IPS-15b (cell line): ENCODE data around the gene MRPL40.

ENCODE experiments used
- H3K27me3 ChIP-seq: one replicate; pipeline ENCODE4 v1.6.1; 2013; ENCODE audit warnings: low read length; ENCODE audit not compliant: control insufficient read depth, insufficient read depth
- H3K36me3 ChIP-seq: one replicate; pipeline ENCODE4 v1.6.1; 2013; ENCODE audit warnings: low read length; ENCODE audit not compliant: control insufficient read depth, insufficient read depth
- H3K4me1 ChIP-seq: one replicate; pipeline ENCODE4 v1.6.1; 2013; ENCODE audit warnings: mild to moderate bottlenecking, low read length; ENCODE audit not compliant: control insufficient read depth, insufficient read depth
- H3K4me3 ChIP-seq: one replicate; pipeline ENCODE4 v1.5.1; 2013; ENCODE audit warnings: low read depth, low read length
- H3K9ac ChIP-seq: one replicate; pipeline ENCODE4 v1.6.1; 2013; ENCODE audit warnings: low read depth, mild to moderate bottlenecking, low read length
- H3K9me3 ChIP-seq: one replicate; pipeline ENCODE4 v1.6.1; 2013; ENCODE audit warnings: mild to moderate bottlenecking, low read length; ENCODE audit not compliant: control insufficient read depth, insufficient read depth

MRPL40 gene

DNA sequence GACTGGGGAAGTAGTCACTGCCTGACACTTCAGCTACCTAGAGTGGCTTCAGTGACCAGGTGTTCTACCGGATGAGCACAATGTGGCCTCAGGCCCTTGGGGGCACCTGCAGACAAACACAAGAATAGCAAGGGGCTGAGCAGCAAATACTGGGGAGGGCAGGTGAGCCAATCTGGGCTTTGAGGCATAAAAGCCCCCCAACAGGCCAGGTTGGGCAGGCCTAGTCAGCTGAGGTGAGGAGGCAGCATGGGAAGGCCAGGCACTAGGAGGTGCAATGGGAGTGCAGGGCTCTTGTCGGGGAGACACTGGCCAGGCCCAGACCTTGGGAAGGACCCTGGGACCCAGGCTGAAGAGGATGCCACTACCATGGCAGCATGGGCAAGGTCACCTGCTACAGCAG is 37.7 kb downstream of the MRPL40 start:
- Histone ChIP-seq H3K4me3 (no peak overlapping the region), H3K27me3 (no peaks in the 10 kb centered on the region), H3K9ac (no peak overlapping the region), H3K9me3 (no peaks in the 10 kb centered on the region), H3K36me3 (peaks cover 75% of the 10 kb centered on the region), H3K4me1 (no peaks in the 10 kb centered on the region)

- Histone ChIP-seq H3K27me3 (no peaks in the 10 kb centered on the region), H3K9me3 (no peaks in the 10 kb centered on the region), H3K4me3 (no peak overlapping the region), H3K4me1 (no peaks in the 10 kb centered on the region), H3K36me3 (peaks cover 65% of the 10 kb centered on the region), H3K9ac (no peak overlapping the region)
These were observed 39.2 kb downstream of the MRPL40 start for GRCh38 chr22:19471572-19471971.

GRCh38 chr22:19472233-19472632 is 39.9 kb downstream of the MRPL40 start:
- H3K36me3 ChIP-seq, result peaks cover 59% of the 10 kb centered on the region

DNA sequence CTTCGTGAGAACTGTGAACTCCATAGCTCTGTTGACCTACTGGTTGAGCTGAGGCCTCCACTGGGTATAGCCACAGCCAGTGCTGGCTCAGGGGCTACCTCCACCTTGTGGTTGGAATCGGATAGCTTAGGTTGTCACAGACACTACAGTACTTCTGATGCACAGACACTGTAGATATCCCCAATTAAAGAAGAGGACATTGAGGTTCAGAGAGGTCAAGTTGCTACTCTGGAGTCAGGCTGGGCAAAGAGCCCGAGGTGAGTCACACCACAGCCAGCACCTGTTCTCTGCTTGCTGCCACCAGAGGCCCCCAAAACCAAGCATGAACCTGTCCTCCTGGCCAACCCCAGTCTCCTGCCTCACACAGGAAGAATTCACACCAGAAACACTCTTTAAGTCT is 41.2 kb downstream of the MRPL40 start:
- Histone ChIP-seq H3K4me1 (no peaks in the 10 kb centered on the region), H3K9ac (no peak overlapping the region), H3K36me3 (peaks cover 47% of the 10 kb centered on the region), H3K9me3 (no peaks in the 10 kb centered on the region), H3K27me3 (no peaks in the 10 kb centered on the region), H3K4me3 (no peak overlapping the region)

More at GRCh38 chr22:19472233-19472632, 39.9 kb downstream of the MRPL40 start:
- Histone ChIP-seq H3K9ac (no peak overlapping the region), H3K4me1 (no peaks in the 10 kb centered on the region), H3K9me3 (no peaks in the 10 kb centered on the region), H3K4me3 (no peak overlapping the region), H3K27me3 (no peaks in the 10 kb centered on the region)

- Histone ChIP-seq H3K4me1 (no peaks in the 10 kb centered on the region), H3K27me3 (no peaks in the 10 kb centered on the region), H3K36me3 (peaks cover 24% of the 10 kb centered on the region), H3K4me3 (no peak overlapping the region), H3K9ac (no peak overlapping the region), H3K9me3 (no peaks in the 10 kb centered on the region)
These were observed 43.7 kb downstream of the MRPL40 start for GRCh38 chr22:19476023-19476422.

- H3K27me3 ChIP-seq, result no peaks in the 10 kb centered on the region
- no peaks in the 10 kb centered on the region for H3K9me3 ChIP-seq
- peak overlapping the region; percentile 95 for H3K4me3 ChIP-seq
- no peak overlapping the region for H3K9ac ChIP-seq
- no peaks in the 10 kb centered on the region for H3K4me1 ChIP-seq
- peaks cover 19% of the 10 kb centered on the region for H3K36me3 ChIP-seq
These were observed 45.1 kb downstream of the MRPL40 start for GRCh38 chr22:19477321-19478044.

GRCh38 chr22:19478045-19478900 is 45.9 kb downstream of the MRPL40 start:
- H3K36me3 ChIP-seq, result peaks cover 12% of the 10 kb centered on the region
- H3K9me3 ChIP-seq, result no peaks in the 10 kb centered on the region
- peak overlapping the region; percentile 93 for H3K9ac ChIP-seq
- H3K27me3 ChIP-seq, result no peaks in the 10 kb centered on the region
- no peaks in the 10 kb centered on the region for H3K4me1 ChIP-seq
- H3K4me3 ChIP-seq, result peak overlapping the region; percentile 95

DNA sequence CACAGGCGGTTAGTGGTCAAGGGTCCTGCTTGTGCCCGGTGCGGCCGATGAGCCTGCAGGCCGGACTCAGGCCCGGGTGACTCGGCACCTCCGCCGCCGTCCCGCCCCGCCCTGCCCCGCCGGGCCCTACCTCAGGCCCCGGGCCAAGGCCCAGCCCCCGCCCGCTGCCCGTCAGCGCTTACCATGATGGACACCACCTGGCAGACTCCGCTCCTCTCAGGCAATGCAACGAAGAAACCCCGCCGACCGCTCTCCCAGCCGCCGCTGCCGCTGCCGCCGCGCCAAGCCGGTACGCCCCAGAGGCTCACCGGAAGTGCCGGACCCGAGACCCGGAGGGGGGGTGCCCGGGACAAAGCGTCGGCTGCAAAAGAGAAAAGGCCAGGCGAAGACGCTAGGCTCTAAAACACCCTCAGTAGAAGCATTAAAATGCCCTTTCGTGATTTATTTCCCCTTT is 46.6 kb downstream of the MRPL40 start, which contains the start of gene UFD1:
Gene UFD1, minus strand, starts transcription at position 293 of the 454 bp plus-strand sequence. Its CDS starts 108 bp downstream, at position 185.
- Histone ChIP-seq H3K36me3 (peaks cover 12% of the 10 kb centered on the region), H3K9ac (peak within 1 kb of the TSS; percentile 95)

DNA sequence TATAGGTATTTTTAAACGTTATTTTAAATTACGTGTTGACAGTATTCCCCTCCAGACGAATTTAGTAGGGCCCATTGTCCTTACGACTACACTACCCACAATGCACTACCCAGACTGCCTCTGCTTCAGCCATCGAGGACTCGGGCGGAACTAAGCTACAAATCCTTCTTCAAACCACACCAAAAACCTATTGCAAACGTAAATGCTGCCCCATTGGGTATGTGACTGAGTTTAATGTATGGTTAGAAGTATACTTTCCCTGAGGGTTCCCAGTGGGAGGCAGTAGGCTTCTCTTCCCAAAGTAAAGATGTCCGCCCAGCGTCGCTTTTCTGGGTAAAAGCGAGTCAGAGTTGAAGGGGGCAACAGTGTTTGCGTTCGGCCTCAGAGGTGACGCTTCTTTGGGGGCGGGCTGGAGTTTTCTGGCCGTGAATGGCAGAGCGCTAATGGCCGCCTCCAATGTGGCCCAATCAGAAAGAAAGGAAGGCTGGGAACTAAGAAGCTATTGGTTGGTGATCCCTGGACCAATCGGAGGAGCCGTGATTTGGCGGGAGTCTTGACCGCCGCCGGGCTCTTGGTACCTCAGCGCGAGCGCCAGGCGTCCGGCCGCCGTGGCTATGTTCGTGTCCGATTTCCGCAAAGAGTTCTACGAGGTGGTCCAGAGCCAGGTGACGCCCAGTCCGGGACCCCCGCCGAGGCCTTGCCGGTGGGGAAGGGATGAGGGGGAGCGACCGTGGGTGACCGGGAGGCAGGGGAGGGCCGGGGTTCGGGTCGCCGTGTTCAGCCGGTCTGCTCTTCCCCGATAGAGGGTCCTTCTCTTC is 47.2 kb downstream of the MRPL40 start, which contains the start of gene CDC45:
Gene CDC45, plus strand, starts transcription at position 566 of the 818 bp plus-strand sequence. Its CDS starts 49 bp downstream, at position 615.
- Histone ChIP-seq H3K36me3 (peaks cover 17% of the 10 kb centered on the region), H3K9ac (peak within 1 kb of the TSS; percentile 95), H3K4me1 (no peaks in the 10 kb centered on the region), H3K27me3 (no peaks in the 10 kb centered on the region), H3K9me3 (no peaks in the 10 kb centered on the region), H3K4me3 (peak within 1 kb of the TSS; percentile 95)

More for the DNA sequence above, 46.6 kb downstream of the MRPL40 start, which contains the start of gene UFD1:
- Histone ChIP-seq H3K4me1 (no peaks in the 10 kb centered on the region), H3K9me3 (no peaks in the 10 kb centered on the region), H3K4me3 (peak within 1 kb of the TSS; percentile 95), H3K27me3 (no peaks in the 10 kb centered on the region)

GRCh38 chr22:19480173-19480568 is 47.8 kb downstream of the MRPL40 start:
- H3K27me3 ChIP-seq, result no peaks in the 10 kb centered on the region
- peaks cover 19% of the 10 kb centered on the region for H3K36me3 ChIP-seq
- H3K9ac ChIP-seq, result peak overlapping the region; percentile 62
- H3K4me3 ChIP-seq, result peak overlapping the region; percentile 84
- no peaks in the 10 kb centered on the region for H3K4me1 ChIP-seq
- no peaks in the 10 kb centered on the region for H3K9me3 ChIP-seq

- Histone ChIP-seq H3K9ac (no peak overlapping the region), H3K9me3 (no peaks in the 10 kb centered on the region), H3K27me3 (no peaks in the 10 kb centered on the region), H3K4me1 (no peaks in the 10 kb centered on the region), H3K4me3 (peak overlapping the region; percentile 84), H3K36me3 (peaks cover 22% of the 10 kb centered on the region)
These were observed 48.4 kb downstream of the MRPL40 start for GRCh38 chr22:19480789-19481188.
